HG03196 (cell line): ENCODE data around the gene PRMT5.

Experiments
- ATAC-seq: cut with Tn5 transposase; IDR thresholded peaks from one replicate; pipeline ENCODE4 v1.9.1; 2021; ENCODE audit not compliant: unreplicated experiment

The PRMT5 gene

GRCh38 chr14:22898302-22899090, 30.7 kb downstream of the PRMT5 start:
- no peak for ATAC-seq

DNA sequence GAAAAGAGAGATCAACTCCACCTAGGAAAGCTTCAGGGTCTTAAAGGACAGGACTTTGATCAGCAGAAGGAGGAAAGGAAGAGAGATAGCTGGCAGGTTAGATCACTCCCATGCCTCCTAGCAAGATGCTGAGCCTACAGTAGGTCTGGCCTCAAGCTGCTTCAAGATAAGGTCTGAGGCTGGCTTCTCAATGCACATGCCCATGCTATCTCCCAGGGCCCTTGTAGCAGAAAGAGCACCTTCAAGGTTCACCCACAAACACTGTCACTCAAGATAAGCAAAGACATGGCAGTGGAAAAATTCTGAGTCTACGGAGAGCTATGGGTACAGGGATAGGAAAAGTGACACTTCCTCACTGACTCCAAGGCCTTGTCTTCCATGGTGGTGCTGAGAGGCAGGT, 31.8 kb downstream of the PRMT5 start:
- ATAC-seq: no peak

GRCh38 chr14:22896760-22897159, 32.4 kb downstream of the PRMT5 start:
- ATAC-seq: no peak

- no peak for ATAC-seq
Measured at GRCh38 chr14:22896356-22896755, 32.8 kb downstream of the PRMT5 start.

DNA sequence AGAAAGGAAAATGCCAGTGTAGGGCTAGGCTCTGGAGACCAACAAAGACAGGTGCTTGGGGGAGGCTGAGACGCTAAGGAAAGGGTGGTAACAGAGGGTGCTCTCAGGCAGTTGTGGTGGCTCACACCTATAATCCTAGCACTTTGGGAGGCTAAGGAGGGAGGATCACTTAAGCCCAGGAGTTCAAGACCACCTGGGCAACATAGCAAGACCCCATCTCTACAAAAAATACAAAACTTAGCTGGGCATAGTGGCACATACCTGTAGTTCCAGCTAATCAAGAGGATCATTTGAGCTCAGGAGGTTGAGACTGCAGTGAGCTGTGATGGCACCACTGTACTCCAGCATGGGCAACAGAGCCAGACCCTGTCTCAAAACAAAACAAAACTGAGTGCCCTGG, 33.8 kb downstream of the PRMT5 start:
- no peak for ATAC-seq

GRCh38 chr14:22893706-22894105, 35.5 kb downstream of the PRMT5 start:
- no peak for ATAC-seq

DNA sequence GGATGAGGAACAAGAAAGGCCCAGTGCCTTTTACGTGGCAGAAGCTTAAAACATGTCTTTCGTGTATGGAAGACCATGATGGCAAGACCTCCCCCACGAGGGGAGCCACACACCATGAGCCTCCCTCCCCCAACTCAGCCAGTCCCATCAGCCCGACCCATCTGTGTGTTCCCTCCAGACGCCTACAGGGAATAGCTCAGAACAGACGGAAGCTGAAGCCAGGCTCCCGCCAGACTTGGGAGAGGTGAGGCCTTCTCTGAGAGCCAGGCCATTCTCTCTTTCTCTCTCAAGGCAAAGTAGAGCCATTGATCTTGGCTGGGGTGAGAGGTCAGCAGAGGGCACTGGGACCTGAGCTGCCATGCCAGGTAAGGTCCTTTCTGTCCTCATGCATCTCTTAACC, 36.7 kb downstream of the PRMT5 start:
- no peak for ATAC-seq

GRCh38 chr14:22890416-22890815, 38.8 kb downstream of the PRMT5 start:
- no peak for ATAC-seq

DNA sequence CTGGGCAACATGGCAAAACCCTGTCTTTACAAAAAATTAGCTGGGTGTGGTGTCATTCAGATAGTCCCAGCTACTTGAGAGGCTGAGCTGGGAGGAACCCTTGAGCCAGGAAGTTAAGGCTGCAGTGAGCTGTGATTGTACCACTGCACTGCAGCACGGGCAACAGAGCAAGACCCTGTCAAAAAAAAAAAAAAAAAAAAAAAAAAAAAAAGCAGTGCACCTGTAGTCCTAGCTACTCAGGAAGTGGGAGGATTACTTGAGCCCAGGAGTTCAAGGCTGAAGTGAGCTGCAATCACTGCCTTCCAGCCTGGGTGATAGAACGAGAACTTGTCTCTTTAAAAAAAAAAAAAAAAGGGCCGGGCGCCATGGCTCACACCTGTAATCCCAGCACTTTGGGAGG, 40.5 kb downstream of the PRMT5 start:
- ATAC-seq: no peak

GRCh38 chr14:22887990-22888378, 41.2 kb downstream of the PRMT5 start:
- peak; percentile 44 for ATAC-seq

GRCh38 chr14:22887260-22887989, 41.8 kb downstream of the PRMT5 start:
- ATAC-seq: peak; percentile 36

DNA sequence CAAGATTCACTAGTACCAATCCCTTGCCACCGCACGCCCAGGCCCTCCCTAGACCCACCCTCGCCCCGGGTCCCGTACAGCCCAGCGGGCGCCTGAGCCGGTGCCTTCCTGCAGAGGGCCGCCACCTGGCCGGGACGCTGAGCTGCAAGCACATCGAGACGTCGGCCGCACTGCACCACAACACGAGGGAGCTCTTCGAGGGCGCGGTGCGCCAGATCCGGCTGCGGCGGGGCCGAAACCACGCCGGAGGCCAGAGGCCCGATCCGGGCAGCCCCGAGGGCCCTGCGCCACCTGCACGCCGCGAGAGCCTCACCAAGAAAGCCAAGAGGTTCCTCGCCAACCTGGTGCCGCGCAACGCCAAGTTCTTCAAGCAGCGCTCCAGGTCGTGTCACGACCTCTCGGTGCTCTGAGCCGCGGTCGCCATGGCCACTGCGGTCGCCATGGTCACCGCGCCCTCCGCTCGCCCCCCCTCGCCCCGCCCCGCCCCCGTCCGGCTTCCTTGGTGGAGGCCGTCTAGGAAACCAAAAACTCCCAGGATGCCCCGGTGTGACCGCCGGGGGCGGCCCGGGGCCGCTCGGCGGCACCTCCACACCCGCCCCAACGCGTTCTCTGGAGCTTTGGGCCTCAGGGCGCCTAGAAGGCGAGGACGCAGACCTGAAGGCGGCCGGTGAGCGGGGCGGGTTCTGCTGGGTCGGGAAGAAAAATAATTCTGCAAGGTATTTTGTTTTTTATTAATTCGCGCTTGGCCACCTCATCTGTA, 42.5 kb downstream of the PRMT5 start:
- peak; percentile 48 for ATAC-seq

GRCh38 chr14:22885975-22886374, 43.2 kb downstream of the PRMT5 start:
- no peak for ATAC-seq

- ATAC-seq: no peak
Measured at GRCh38 chr14:22884738-22885523, 44.2 kb downstream of the PRMT5 start.

- no peak for ATAC-seq
Measured at GRCh38 chr14:22884076-22884737, 45.0 kb downstream of the PRMT5 start.

DNA sequence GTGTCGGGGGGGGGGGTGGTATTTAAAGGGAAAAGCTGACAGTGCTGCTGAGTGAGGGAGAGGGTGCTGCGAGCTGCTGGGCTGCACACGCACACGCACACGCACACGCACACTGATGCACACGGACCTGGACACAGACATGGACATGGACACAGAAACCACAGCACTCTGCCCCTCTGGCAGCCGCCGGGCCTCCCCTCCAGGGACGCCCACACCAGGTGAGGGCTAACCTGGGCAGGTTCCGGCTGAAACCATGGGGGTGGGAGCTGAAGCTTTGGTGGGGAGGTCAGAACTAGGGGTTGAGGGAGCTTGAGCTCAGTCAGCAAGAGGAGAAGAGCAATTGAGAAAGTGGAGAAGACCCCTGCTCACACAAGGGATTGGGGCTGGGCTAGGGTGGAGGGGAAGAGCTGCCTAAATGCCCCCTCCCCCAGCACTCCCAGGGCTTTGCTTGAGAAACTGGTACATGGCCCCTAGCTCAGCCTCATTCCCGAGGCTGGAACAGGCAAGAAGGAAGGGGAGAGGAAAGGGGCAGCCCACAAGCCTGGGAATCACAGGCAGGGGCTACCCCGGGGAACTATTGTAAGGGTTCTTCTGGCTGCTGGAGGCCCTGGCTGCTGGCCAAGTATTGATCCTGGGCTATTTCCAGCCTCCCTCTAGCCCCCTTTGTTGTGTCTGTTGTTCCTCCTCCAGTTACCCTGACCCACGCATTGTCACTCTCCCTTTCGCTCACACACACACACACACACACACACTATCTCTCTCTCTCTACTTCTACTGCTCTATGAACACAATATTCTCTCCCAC, 45.8 kb downstream of the PRMT5 start, which contains the start of gene REM2:
TSS of gene REM2 (plus strand) at position 50 of the 804 bp plus-strand sequence. CDS start at position 116, 66 bp downstream.
- no peak for ATAC-seq

DNA sequence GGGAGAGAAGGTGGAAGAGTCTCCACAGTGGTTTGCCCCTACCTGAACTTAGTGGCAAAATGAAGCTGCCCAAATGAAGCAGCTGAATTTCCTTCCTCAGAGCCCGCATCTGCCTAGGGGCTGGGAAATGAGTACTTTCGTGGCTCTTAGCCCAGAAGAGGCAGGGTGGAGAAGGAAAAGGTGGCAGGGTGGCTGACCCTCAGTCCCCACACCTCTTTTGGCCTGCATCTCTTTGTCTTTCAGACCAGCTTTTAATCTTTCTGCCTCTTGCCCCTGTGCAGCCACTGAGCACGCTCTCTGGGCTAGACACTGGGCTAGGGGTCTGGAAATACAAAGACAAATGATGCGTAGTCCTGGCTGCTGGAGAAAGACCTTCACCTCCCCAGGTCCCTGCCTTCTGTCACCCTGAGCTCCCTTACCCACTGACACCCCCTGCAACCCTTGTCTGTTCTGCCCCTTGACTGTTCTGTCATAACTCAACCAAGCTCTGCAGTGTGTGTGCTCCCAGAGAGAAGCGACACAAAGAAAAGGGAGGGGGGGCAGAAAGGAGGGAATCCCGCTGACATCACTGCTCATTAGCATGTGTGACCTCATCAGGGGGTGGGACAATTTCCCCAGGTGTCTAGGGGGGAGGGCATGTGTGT, 46.5 kb downstream of the PRMT5 start:
- no peak for ATAC-seq

DNA sequence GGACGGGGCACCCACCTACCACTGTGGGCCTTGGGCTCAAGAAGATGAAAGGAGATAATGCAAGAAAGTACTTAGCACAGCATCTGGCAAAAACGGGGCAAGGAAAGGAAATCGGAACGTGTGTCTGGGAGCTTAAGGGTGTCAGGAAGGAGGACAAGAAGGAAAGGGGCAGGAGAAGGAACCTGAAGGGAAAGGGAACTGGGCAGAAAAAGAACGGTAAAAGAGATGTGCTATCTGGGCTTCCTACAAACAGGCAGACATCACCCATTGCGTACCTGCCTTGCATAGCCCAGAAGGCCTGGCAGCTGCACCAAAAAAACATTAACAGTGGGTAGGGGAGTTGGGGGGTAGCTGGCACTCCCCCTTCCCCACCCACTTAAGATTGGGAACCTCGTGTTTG, 47.1 kb downstream of the PRMT5 start:
- ATAC-seq: no peak
